ENCODE results near the gene ZNF280B.

- TF ChIP-seq TAF1 (IDR thresholded peaks at IDR 0.05; ENCODE audit: low read depth) (no peak), CTCF (IDR thresholded peaks at IDR 0.05; ENCODE audit: poor library complexity, severe bottlenecking) (no peak), MXI1 (conservative IDR thresholded peaks at IDR 0.05; ENCODE audit: poor library complexity, severe bottlenecking) (no peak), EP300 (conservative IDR thresholded peaks at IDR 0.05; ENCODE audit: poor library complexity, severe bottlenecking) (no peak), POLR2AphosphoS5 (IDR thresholded peaks at IDR 0.05) (no peak), RAD21 (conservative IDR thresholded peaks at IDR 0.05) (no peak), SMC3 (conservative IDR thresholded peaks at IDR 0.05; ENCODE audit: poor library complexity) (no peak)
Observed at GRCh38 chr22:22480940-22481339, 27.6 kb downstream of the ZNF280B start.

All from neural cell (in vitro differentiated cells).